ENCODE measurements around the gene CSNK1D.

CSNK1D gene

DNA sequence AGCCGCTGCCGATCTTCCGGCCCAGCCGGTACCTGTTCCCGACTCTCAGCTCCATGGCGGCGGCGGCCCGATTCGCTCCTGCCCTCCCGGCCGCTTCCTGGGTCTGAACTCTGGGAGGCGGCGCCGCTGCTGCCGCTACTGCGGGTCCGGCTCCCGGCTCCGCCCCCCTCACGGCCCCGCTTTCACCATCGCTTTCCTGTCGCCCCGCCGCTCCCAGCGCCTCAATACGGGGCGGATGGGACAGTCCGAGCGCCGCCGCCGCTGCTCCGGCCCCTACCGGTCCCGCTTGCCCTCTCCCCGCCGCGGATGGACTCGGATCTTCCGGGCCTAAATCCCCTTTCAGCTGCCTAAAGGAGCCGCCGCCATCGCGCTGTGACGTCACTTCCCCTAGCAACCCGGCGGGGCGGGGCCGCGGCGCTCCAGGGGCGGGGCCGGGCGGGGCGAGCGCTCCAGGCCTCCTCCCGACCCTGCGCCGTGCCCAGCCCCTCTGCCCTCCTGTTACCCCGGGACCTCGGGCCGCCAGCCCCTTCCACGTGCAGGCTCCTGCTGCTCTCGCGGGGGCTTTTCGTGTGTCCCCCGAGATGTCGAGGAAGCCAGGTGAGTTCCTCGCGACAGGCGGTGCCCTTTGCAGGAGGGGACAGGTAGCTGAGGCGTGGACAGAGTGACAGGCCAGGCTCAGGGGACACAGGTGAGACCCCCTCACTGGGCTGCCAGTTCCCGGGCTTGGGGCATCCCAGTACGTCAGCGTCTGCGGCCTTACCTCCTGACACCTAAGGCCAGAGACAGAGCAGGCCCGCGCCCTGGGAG lies at the start of gene CSNK1D:
TSS of gene CSNK1D (minus strand) at position 374 of the 807 bp plus-strand sequence. CDS start at position 55, 319 bp downstream.
- DNase-seq = peak; percentile 88 to 95

DNA sequence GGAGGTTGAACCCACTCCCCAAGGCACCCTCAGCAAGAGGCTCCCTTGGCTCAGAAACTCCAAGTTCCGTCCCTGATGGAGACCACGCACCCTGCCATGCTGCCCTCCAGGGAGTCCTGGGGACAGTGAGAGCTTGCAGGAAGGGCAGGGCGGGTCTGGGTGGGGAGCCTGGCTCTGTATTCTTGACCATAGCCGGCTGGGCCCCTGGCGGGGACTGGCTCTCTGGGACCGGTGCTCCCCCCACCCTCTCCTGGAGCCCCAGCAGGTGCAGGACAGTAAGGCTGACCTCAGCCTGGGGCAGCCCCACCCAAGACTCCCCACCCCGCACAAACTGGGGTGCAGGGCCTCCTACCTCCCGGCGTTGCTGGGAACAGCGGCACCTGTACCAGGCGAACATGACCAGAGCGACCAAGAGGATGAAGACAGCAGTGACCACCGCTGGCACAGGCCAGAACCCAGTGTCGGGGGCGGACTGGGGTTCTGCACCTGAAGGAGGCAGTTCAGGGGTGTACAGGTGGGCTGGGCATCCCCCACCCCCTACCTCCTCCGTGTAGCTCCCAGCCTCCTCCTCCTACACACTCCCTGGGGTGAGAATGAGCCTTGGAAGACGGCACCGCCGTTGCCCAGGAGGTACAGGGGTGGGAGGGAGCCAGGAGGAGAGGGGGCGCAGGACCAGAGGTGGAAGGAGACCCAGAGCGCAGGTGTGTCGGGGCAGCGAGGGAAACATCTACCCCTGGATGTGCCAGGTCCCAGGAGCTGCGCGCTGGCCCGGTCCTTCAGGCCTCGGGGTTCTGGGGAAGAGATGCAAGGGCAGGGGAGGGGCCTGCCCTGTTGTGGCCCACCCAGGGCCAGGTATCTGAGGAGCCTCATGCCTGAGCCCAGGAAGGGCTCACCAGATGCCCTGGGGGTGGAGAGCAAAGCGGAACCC lies 49.3 kb upstream of the CSNK1D start:
- DNase-seq = no peak

DNA sequence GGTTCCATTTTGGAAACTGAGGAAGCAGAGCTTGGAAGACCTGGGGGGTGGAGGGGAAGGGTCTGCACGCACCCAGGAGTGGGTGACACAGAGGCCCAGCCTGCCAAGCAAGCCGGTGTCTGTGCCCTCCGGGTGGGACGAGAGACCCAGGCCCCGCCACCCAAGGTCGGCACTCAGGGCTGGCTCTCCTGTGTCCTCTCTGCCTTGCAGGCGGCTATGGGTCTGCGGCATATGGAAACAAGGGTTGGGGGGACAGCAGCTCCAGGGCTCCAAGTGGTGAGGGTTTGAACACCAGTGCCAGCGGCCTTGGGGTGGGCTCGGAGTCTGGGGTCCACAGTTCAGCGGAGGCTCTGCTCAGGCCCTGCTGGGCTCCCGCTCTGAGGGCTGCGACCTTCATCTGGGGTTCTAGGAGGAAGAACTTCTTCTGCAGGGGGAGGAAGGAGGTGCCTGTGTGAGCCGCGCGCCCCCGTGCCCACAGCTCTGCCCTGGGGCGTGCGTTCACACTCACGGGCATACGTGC lies 48.5 kb upstream of the CSNK1D start:
- DNase-seq = peak in 1 of 2 experiments; percentile 49

DNA sequence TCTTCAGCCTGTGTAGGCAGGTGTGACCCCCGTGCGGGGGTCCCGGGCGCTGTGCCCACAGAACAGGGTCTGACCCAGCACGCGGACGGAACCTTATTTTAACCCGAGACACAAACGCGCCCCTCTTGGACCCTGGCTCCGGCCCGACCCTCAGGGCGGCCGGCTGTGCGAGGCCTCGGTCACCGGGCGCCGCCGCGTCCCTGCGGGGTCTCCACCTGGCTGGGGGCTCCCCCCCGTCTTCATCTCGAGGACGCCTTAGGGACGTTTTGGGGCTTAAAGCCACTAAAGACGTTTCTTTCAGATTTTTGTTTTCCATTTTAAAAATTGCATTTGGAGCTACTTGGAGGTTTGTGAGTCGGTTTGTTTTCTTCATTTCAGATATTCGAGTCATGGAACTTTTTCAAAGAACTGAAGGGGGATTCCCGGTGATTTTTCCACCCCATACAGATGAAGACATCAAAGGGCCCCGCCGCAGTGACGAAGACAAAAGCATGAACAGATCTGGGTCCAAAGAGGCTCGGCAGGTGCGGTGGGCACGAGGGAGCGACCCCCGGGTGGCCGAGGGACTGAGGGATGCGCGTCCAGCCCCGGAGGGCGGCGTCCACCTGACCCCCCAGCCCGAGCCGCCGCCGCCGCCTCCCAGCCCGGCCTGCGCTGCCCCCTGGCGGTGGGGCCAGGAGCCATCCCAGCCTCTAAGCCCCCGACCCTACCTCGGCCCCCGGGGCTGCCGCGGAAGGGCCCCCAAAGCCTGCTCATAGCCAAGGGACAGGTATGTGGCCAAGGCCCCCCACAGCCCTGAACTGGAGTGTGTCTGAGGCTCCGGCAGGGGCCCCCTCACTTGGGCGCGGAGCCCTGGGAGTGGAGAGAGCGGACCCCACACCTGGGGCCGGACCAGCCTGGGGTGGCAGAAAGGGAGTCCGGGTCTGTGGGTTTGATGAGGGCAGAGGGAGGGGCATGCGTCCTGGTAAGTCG lies 47.7 kb upstream of the CSNK1D start:
- peak; percentile 75 to 88 for DNase-seq

DNA sequence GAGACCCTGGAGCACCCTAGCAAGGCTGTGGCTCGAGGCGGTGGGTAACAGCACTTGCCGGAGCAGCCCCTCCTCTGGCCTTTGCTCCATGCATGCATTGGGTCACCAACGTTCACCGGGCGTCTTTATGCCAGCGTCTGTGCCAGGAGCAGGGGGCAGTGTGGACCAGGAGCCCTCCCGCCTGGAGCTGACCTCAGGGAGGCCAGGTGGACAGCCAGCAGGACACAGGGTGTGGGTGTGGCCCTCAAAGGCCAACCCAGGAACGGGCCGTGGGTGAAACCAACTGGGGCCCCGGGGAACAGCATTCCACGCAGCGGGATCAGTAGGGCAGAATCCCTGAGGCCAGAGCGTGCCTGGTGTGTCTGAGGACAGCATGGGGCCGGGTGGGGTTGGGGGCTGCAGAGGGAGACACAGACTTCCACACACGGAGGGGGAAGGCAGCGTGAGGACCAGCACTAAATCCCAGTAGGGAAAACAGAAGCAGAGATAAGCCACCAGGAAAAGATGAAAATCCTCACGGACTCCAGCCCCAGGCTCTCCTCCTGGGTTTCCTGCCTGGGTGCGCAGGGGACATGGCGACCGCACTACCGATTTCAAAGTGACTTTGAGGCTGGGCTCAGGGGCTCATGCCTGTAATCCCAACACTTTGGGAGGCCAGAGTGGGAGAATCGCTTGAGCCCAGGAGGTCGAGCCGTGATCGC lies 46.8 kb upstream of the CSNK1D start:
- no peak for DNase-seq

DNA sequence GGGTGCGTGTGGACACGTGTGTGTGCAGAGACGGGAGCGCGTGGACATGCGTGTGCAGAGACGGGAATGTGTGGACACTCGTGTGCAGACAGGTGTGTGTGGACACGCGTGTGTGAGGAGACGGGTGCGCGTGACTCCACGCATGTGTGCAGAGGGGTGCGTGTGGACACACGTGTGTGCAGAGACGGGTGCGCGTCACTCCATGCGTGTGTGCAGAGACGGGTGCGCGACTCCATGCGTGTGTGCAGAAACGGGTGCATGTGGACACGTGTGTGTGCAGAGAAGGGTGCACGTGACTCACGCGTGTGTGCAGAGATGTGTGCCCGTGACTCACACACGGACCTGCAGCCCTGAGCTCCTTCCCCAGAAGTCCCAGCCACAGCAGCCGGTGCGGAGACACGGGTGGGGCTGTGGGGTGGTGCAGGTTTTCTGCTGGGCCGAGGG lies 46.1 kb upstream of the CSNK1D start:
- no peak for DNase-seq

DNA sequence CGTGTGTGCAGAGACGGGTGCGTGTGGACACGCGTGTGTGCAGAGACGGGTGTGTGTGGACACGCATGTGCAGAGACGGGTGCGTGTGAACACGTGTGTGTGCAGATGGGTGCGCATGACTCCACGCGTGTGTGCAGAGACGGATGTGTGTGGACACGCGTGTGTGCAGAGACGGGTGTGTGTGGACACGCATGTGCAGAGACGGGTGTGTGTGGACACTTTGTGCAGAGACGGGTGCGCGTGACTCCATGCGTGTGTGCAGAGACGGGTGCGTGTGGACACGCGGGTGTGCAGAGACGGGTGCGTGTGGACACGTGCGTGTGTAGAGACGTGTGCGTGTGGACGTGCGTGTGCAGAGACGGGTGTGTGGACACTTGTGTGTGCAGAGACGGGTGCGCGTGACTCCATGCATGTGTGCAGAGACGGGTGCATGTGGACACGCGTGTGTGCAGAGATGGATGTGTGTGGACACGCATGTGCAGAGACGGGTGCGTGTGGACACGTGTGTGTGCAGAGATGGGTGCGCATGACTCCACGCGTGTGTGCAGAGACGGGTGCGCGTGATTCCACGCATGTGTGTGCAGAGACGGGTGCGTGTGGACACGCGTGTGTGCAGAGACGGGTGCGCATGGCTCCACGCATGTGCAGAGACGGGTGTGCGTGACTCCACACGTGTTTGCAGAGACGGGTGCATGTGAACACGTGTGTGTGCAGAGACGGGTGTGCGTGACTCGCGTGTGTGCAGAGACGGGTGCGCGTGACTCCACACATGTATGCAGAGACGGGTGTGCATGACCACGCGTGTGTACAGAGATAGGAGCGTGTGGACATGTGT lies 45.5 kb upstream of the CSNK1D start:
- no peak for DNase-seq

DNA sequence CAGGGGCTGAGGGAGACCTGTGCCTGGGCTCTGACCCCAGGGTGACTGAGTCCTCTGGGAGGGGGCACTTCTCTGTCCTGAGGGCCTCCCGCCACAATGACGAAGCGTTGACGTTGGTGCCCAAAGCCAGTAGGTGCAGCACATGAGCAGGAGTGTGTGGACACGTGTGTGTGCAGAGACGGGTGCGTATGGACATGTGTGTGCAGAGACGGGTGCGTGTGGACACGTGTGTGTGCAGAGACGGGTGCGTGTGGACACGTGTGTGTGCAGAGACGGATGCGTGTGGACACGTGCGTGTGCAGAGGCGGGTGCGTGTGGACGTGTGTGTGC lies 44.6 kb upstream of the CSNK1D start:
- no peak for DNase-seq

DNA sequence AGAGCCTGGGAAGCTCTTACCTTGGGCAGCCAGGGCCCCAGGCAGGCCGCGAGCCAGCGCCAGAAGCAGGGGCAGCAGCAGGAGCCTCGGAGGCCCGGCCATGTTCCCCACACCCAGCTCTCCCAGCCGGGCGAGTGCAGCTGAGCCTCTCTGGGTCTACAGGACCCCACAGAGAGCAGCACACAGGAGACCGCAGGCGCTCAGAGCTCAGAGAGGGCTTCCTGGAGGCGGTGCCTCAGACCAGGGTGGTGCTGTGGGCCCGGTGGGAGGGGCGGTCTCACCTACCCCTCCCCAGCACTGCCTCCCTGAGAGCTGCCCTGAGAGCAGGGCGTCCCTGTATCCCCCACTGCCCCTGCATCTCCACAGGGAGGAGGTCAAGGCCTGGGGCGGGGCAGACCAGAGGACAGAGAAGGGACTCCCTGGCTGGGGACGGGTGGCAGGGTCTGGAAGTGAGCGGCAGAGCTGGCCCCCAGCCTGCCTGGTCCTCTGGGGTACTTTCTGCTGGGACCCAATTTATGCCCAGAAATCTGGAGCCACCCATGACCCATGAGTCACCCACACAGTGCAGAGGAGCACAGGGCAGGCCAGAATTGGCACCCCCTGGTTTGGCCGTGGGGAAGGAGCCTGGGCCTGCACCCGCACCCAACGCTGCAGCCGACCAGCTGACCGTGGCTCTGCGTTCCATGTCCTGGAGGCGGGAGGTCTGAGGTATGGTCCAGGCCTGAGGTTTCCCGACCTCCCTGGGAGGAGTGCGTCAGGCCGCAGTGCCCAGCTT lies 44.1 kb upstream of the CSNK1D start, which contains the start of gene CD7:
TSS of gene CD7 (minus strand) at position 215 of the 775 bp plus-strand sequence. CDS start at position 102, 113 bp downstream.
- peak; percentile 68 to 74 for DNase-seq

DNA sequence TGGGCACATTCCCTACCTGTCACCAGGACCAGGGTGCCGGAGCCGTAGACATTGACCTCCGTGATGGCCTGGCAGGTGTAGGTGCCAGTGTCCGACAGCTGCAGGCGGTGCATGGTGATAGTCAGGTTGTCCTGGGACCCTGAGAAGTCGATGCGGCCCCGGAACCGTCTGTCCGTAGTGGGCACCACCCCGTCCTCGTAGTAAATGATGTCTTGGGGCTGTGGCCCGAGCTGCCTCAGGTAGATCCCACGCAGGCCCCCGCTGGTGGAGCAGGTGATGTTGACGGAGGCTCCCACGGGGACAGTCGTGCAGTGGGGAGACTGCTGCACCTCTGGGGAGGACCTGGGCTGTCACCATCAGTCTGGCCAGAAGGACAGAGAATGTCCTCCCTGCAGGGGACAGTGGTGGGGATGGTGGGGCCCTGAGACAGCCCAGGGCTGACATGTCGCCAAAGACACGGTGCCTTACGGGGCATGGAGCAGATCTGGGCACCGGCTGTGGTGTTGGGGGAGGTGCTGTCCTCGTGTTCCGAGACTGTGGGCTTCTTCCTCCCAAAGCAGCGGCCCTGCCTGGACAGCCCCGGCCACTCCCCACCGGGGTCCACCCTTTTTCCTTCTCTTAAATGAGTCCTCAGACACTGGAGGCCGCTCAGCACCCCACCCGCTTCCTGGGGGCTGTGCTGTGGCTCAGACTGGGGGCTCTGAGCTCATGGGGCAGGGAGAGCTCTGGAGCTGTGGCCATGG lies 43.3 kb upstream of the CSNK1D start:
- no peak for DNase-seq

DNA sequence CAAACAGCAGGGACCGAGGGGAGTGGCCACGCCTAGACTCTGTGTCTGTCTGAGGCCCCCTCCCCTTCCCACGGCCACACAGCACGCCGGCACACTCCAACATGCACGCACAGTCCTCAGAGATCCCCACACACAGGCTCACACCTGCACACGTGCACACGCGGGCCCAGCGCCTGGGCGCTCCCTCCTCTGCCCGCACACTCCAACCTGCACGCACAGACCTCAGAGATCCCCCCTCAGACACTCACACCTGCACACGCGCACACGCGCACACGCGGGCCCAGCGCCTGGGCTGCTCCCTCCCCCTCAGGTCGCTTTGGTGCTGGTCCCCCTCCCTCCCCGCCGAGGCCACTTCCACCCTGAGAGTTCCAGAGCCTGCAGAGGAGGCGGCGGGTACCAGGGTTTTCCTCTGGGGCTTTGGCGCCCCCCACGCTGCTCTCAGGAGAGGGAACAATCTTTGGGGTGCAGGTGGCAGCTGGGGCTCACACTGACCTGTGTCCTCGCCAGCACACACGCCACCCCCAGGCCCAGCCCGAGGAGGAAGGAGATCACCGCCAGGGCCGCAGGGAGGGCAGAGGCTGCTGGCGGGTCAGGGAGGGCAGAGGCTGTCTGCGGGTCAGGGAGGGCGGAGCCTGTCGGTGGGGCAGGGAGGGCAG lies 42.3 kb upstream of the CSNK1D start:
- peak; percentile 51 for DNase-seq

DNA sequence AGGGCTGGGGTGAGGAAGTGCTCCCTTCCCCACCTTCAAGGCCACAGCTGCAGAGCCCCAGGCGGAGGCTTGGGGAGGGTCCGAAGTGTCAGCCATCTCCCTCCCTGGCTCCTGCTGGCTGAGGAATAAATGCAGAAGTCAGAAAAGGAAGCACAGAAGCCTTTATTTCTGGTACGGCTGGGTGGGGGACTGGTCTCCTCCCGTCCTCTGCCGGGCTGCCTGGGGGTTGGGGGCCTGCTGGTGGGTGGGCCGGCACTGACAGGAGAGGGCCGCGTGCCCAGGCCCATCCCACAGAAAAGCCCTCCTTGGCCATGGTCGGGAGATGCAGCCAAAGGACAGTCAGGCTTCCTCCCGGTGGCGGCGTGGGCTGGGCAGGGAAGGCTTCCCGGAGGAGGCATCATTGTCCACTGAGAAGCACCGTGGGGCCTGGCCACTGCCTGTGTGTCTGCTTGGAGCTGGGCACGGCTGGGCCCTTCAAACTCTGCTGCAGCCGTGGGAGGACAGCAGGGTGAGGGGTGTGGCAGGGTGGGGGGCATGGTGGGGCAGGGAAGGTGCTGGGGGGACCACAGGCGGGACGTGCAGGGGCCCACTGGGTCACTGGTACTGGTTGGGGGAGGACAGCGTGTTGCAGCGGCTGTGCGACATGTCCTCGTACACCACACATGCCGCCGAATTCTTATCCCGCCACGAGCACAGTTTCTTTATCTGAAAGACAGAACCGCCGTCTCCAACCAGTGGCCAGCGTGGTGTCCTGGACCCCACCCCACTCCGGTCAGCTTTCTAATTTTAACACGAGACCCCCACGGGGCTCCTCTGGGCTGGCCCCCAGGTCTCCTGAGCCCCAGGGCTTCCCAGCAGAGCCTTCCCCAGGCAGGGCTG lies 41.5 kb upstream of the CSNK1D start:
- DNase-seq = no peak

DNA sequence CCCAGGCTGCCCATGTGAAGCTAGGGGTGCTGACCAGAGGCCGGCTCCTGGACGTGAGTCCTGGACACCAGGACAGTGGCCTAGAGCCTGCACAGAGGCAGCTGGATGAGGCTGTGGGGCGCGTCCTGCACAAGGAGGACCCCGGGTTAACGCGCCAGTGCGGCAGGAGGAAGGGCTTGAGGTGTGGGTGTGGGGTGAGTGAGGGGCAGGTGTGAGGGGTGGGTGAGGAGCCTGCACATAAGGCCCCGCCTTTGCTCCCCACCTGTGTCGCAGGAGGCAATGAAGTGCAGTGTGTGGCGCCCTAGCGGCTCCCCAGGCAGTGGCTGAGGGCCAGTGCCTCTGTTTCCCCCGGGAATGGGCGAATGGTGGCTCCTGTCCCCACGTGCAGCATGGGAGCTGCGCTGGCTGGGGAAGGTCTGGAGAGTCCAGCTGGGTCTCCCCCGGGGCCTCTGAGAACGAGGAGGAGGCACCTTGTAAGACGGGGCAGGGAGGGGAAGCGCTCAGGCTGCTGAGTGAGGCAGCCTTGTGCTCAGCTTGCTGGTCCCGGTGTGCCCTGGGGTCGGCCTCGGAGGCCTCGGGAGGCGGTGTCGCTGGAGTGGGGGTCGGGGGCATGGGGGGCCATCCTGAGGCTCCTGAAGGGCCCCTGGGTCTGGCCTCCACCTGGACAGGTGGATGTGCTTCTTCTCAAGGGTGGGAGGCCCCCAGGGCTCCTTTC lies 40.7 kb upstream of the CSNK1D start:
- DNase-seq = no peak

DNA sequence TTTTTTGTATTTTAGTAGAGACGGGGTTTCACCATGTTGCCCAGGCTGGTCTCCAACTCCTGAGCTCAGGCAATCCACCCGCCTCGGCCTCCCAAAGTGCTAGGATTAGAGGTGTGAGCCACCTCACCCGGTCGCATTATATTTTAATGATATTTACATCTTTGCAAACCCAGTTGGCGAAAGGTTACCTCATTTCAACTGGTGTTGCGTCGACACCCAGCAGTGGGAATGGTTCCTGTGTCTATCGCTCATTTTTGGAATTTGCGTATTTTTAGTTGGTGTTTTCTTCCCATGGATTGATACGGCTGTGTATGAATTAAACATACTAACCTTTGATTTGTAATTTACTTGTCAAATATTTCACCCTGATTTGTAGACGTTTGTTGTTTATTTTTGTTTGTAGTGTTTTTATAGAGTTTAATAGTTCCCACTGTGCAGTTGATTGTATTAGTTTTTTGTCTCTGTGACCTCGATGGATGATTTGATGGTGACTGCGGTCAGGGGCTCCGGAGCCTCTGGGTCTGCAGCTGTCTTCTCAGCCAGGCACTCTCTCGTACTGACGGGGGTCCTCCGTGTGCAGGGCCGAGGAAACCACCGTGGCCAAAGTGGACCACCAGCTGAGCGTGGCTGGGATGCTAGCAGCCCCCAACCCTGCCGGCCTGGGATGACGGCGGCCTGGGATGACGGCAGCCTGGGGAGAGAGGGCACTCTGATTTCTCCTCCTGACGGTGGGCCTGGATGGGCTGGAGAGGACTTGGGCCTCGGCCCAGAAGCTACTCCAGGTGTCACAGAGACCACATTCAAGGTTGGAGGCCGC lies 39.9 kb upstream of the CSNK1D start:
- no peak for DNase-seq

DNA sequence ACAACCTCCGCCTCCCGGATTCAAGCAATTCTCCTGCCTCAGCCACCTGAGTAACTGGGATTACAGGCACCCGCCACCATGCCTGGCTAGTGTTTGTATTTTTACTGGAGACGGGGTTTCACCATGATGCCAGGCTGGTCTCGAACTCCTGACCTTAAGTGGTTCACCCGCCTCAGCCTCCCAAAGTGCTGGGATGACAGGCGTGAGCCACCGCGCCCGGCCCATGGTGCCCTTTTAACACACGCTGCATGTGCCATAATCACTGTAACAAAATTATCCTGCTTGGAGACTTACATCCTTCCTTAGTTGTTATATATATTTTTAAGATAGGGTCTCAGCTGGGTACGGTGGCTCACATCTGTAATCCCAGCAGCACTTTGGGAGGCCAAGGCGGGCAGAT lies 38.5 kb upstream of the CSNK1D start:
- no peak for DNase-seq

DNA sequence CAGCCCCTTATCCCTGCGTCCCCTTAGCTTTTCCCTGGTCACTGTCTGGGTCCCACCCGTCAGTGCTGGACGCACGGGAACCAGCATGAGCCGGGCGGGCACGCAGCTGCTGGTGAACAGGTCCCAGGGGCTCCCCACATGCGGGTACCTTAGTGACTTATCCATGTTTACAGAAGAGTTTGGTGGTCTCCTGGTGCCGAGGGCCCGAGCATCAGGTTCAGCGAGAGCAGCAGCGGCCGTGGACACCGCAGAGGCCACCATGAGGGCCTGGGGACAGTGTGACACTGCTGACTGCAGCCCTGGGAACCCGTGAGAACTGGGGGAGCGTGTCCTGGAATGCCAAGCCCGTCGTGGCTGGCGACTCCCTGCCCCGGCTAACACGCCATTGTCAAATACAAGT lies 37.4 kb upstream of the CSNK1D start:
- no peak for DNase-seq
